ENCODE results near the gene TCF12.

Gene TCF12

GRCh38 chr15:57034613-57035012 is 116.2 kb downstream of the TCF12 start:
- no peak for DNase-seq (ENCODE audit: low read depth)
- no peak for TF ChIP-seq CTCF (IDR thresholded peaks at IDR 0.05; ENCODE audit: insufficient read depth, low read depth, low read length, missing control alignments)
- H3K4me3 ChIP-seq (ENCODE audit: low read length): no peak overlapping the region

GRCh38 chr15:57035664-57036063 is 117.2 kb downstream of the TCF12 start:
- no peak for TF ChIP-seq CTCF (IDR thresholded peaks at IDR 0.05; ENCODE audit: insufficient read depth, low read depth, low read length, missing control alignments)
- no peak overlapping the region for H3K4me3 ChIP-seq (ENCODE audit: low read length)
- no peak for DNase-seq (ENCODE audit: low read depth)

GRCh38 chr15:57036352-57036751 is 117.9 kb downstream of the TCF12 start:
- no peak for TF ChIP-seq CTCF (IDR thresholded peaks at IDR 0.05; ENCODE audit: insufficient read depth, low read depth, low read length, missing control alignments)
- H3K4me3 ChIP-seq (ENCODE audit: low read length): no peak overlapping the region
- DNase-seq (ENCODE audit: low read depth): no peak

GRCh38 chr15:57037548-57037947 is 119.1 kb downstream of the TCF12 start:
- TF ChIP-seq CTCF (IDR thresholded peaks at IDR 0.05; ENCODE audit: insufficient read depth, low read depth, low read length, missing control alignments): no peak
- no peak for DNase-seq (ENCODE audit: low read depth)
- no peak overlapping the region for H3K4me3 ChIP-seq (ENCODE audit: low read length)

- DNase-seq (ENCODE audit: low read depth): no peak
- no peak overlapping the region for H3K4me3 ChIP-seq (ENCODE audit: low read length)
- TF ChIP-seq CTCF (IDR thresholded peaks at IDR 0.05; ENCODE audit: insufficient read depth, low read depth, low read length, missing control alignments): no peak
Observed at GRCh38 chr15:57038040-57038439, 119.6 kb downstream of the TCF12 start.

- no peak for TF ChIP-seq CTCF (IDR thresholded peaks at IDR 0.05; ENCODE audit: insufficient read depth, low read depth, low read length, missing control alignments)
- DNase-seq (ENCODE audit: low read depth): no peak
- no peak overlapping the region for H3K4me3 ChIP-seq (ENCODE audit: low read length)
Observed at GRCh38 chr15:57038496-57038895, 120.1 kb downstream of the TCF12 start.

GRCh38 chr15:57041416-57041815 is 123.0 kb downstream of the TCF12 start:
- TF ChIP-seq CTCF (IDR thresholded peaks at IDR 0.05; ENCODE audit: insufficient read depth, low read depth, low read length, missing control alignments): no peak
- no peak for DNase-seq (ENCODE audit: low read depth)
- H3K4me3 ChIP-seq (ENCODE audit: low read length): no peak overlapping the region

All from epithelial cell of esophagus (primary cell).